T-helper 22 cell (primary cell): Measurements from ENCODE around the gene ASB6.
"Not testable (repeated sequence)": the region's sequence is repeated elsewhere in the genome, so short reads cannot be mapped to it uniquely, and the experiment has no call there.

ENCODE experiments used
- DNase-seq: peaks from one replicate; pipeline ENCODE4 v3.0.0-alpha.2; 2020; ENCODE audit warnings: low read depth

ASB6 gene

DNA sequence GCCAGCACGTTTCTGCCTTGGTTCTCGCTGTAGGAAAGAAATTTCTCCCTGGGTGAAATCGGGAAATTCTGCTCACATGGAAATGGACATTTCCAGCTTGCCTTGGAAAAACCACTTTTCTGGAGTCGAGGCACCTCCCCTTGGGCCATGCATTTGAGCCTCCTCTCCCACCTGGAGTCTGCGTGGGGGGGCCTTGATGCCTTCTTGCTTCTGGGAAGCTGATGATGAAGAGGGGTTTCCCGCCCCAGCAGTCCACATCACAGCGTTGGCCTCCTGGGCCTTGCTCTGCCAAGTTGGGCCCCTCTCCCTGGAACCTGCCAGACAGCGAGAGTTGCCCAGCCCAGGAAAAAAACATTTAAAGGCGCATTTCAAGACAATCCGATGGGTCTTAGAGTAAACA, 1.8 kb upstream of the ASB6 start:
- DNase-seq = no peak

DNA sequence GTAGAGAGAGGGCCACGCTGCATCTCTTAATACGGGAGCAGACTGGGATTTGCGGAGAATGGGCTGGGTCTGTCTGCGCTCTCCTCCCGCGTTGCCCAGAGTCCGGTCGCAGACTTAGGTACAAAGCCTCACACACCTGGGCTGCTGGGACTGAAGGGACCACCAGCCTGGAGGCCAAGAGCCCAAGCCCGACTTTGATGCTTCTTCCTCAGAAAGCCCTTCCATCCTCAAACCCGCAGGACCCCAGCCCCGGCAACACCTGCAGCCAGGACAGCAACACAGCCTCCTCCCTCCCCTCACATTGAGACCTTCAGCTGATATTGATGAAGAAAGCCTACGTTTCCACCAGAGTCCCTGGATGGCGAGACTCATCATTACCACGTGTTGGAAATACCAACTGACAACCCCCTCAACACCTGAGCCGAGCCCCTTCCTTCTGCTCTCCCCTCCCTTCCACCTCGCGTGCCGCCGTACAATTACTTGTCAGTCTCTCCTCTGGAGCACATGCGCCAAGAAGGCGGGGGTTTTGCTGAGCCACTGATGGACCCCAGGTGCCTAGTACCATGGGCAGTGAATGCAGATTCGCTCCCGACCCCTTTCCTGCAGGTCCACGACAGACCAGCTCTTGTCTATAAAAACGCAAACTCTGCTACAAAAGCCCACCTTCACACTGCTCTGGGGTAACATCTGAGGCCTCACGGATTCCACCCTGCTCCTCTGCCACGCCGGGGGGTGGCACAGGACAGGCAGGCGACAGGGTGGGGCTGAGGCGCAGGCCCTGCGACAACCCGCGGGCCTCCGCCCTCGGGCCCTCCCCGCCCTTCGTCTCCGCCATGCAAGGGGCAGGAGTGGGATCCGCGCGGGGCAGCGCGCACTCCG, 841 bp downstream of the ASB6 start:
- no peak for DNase-seq

DNA sequence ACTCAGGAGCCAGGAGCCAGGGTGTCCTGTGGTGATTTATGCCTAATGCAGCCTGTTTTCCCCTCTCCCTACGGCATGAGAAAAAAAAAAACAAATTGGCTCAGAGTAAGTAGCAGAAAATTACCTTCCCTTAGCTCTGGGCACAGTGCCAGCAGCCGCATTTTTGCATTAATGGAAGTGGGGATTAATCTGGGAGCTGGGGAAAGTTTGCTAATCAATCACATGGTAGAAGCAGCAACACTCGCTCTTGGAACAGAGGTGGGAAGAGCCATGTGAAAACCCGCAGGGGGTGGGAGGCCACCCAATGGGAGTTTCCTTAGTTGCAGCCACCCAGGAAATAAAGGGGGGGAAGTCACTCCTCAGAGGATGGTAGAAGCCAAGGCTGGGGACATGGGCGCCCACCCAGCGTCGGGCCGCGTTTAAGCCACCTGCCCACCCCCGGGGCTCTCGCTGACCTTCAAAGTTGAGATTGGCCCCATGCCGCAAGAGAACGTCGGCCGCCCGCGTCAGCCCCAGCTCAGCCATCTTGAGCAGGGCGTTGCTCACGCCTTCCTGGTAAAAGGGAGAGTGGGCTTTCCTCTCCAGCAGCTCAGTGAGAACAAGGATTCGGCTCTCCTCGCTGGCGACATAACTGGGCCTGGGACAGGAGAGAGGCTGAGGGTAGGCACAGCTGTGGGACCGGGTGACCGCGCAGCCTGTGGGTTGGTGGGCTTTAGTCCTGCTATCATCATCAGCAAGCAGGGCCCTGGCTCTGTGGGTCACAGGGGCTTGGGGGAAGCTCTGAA, 1.7 kb downstream of the ASB6 start:
- DNase-seq = no peak

DNA sequence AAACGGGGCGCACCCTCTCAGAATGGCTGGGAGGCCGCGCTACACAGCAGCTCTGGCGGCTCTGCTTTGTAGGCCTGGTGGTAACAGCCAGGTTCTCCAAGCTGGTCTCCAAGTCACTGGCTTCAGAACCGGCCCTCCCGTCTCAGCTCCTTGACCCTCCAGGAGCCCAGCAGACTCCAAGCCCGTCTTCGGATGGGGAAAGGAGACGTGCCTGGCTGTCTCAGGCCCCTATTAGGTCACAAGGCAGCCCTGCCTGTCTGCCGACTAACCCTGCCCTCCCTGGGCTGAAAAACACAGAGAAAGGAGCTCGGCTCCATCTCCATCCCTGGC, 2.2 kb downstream of the ASB6 start:
- DNase-seq = no peak

DNA sequence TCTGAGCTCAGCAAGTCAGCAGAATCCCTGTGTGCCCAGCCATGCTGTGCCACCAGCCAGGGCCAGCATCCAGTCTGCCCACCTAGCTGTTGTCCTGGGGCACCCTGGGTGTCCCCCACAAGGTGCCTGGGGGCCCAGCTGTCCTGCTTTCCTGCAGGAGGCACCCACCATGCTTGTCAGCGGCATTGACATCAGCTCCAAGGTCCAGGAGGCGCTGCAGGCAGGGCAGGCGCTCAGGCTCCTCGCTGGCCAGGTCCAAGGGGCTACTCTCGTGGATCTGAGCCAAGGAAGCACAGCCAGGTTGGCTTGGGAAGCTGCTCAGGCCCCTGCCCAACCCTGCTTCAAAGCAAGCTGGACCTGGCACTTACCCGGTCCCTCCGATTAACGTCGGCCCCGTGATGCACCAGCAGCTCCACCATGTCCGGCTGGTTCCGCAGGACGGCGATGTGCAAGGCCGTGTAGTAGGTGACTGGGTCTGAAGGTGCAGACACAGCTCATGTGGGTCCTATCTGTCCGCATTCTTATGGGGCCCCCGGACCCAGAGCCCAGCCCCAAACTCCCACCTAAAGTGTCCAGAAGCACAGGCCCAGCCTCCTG, 2.8 kb downstream of the ASB6 start:
- no peak for DNase-seq

DNA sequence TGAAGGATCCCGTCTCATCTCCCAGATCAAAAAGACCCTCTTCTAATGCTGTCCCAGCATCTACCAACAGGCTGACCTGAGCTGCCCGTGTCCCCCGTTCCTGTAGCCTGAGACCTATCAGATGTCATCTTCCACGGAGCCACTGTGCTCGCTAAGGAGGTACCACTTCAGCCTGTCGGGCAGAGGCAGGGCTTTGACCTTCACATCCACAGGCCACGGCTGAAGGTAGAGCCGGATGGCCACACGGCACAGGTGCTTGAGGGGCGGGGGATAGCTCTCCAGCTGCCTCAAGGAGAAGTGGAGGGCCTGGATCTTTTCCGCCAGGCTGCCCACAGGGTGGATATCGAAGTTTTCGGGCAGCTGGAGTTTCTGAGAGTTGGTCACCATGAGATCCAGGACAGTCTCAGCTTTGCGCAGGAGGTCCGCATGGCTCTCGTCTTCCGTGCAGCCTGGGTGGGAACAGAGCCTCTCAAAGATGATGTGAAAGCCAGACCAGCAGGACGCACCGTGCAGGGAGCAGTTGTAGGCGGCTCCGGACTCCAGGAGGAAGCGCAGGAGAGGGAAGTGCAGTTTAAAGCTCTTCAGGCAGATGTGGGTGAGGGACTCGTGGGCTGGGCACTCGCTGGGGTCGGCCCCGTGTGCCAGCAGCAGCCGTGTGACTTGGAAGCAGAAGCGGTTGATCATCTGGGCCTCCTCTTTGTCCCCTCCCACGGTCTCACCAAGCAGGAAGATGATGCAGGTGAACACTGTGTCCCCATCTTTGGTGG, 4.1 kb downstream of the ASB6 start:
- DNase-seq = no peak

DNA sequence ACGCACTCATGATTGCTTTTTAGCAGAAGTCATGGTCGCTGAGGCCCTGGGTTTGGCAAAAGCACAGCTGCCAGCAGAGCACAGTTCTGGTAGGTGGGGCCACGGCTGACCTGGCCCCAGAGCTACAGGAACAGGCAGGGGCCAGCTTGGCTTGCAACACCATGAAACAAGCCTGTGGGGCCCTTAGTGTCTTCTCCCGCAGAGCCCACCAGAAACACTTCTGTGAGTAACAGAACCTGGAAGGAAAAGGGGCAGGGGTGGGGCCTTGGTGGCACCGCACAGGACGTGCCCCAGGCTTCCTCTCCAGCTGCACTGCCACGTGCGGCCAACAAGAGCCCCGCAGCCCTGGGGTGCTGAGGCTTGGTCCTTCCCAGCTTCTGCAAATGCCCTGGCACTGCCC, 4.8 kb downstream of the ASB6 start:
- no peak for DNase-seq

DNA sequence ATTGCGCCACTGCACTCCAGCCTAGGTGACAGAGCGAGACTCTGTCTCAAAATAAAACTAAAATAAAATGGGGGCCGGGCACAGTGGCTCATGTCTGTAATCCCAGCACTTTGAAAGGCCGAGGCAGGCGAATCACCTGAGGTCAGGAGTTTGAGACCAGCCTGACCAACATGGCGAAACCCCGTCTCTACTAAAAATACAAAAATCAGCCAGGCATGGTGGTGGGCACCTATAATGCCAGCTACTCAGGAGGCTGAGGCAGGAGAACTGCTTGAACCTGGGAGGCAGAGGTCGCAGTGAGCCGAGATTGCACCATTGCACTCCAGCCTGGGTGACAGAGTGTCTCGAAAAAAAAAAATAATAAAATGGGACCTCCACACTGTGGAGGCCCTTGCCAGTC, 5.6 kb downstream of the ASB6 start:
- not testable (repeated sequence) for DNase-seq

DNA sequence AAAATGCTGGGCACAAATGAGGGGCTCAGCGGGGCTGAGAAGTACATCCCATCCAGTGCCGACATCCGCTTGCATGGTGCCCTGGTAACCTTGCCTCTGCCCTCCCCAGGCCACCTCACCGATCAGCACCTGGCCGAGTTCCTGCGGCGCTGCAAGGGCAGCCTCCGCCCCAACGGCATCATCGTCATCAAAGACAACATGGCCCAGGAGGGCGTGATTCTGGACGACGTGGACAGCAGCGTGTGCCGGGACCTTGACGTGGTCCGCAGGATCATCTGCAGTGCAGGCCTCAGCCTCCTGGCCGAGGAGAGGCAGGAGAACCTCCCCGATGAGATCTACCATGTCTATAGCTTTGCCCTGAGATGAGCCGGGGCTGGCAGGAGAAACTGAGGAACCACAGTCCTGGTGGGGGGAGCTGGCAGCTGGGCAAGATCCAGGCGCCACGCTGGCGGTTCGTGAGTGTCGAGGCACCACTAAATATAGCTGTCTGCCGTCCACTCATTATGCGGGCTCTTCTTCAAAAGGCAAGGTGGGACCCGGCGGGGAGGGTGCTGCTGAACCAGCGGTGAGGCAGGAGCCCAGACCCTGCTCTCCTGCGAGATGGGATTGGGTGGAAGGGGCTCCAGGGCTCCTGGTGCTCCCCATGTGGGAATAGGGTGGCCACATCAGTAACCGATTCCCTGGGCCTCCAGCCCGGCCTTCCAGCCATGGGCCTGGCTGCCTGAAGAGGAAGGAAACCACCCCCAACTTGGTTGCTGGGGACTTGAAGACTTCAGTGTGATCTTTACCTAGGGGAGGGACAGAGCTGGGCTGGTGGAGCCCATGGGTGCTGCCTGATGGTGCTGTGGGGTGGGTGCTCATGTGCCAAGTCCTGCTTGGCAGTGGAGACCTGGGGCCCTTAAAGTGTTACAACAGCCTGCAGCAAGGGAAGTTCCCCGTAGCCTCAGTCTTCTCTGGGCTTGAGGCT, 6.6 kb downstream of the ASB6 start:
- no peak for DNase-seq

DNA sequence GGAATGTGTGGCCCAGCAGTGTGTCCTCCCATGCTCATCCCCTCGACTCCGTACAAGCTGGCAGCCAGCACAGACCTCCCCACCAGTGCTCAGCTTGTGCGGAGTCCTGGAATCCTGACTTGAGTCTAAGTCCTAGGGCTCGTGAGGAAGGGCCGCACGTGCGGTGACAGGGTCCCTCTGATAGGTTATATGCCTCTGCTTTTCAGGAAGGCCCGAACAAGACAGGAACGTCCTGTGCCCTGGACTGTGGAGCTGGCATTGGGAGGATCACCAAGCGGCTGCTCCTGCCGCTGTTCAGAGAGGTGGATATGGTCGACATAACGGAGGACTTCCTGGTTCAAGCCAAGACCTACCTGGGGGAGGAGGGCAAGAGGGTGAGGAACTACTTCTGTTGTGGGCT, 8.1 kb downstream of the ASB6 start:
- DNase-seq = no peak

DNA sequence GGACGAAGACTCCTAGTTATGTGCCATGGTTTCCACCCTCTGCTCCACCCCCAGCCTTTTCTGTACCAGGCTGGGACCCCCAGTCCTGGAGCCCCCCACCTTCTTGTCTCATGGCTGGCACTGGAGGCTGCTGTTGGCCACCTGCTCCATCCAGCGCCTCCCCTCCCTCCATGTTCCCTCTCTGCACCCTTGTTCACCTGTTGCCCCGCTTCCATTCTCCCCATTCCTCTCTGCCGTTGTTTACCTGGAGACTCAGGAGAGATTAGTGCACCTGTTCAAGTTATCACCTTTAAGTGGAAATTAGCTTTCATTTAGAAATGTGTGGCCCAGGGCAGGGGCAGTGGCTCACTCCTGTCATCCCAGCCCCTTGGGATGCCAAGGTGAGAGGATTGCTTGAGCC, 8.7 kb downstream of the ASB6 start:
- DNase-seq = no peak

DNA sequence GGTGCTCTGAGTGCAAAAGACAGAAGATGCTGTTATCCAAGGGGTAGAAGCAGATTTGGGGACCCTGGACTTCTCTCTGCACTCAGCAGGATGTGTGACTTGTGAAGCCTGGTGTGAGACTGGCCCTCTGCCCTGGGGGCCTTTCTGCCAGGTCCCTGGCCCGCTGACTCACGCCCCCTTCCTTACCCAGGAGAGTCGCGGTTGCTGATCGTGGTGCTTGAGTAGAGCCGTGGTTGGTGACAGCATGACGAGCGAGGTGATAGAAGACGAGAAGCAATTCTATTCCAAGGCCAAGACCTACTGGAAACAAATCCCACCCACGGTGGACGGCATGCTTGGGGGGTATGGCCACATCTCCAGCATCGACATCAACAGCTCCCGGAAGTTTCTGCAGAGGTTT, 9.5 kb downstream of the ASB6 start:
- no peak for DNase-seq

DNA sequence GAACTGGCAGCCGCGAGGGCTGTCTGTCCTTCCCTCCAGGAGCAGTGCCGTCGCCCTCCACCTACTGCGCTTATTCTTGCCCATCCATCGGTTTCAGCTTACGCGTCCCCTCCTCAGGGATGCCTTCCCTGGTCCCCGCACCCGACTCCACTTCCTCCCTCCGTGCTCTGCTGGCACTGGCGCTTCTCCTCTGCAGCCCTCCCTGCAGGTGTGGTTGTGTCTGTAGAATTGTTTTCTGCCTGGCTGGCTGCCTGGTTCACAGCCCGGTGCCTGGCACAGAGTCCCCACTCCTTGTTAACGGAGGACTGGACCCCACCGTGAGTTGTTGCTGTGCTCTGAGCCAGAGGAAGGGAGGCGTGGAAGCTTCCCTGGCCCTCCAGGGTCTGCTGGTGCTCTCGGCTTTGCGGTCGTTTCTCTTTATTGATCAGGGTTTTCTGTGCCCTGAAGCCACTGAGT, 10.2 kb downstream of the ASB6 start:
- no peak for DNase-seq

DNA sequence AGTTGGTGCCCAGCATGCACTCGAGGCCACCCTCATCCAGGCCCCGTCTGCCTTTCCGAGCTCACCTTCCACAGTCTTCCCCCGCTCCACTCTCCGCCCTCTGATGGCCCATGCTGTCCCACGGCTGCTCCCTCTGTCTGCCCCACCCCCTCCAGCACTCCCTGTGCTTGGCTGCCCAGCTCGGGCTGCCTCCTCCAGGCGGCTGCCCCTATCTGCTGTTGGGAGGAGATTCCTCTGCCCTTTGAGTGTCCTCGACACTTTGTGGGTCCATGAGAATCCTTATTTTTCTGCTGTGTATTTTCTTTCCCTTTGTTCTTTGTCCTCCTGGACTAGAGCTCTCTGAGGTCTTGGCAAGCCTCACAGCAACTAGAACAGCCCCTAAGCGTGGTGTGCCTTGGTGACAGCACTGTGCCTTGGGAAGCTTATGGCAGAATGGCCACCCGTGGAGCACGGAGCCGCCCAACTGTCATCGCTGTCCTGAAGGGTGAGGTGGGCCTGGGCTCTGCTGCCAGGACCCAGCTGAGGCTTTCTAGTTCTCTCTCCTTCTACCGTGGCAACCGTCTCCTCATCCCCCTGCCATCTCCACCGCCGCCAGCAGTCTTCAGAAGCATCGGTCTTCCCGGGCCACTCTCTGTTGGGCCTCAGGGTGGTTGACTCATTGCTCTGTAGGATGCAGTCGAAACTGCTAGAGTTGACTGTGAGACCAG, 10.8 kb downstream of the ASB6 start:
- DNase-seq = no peak

DNA sequence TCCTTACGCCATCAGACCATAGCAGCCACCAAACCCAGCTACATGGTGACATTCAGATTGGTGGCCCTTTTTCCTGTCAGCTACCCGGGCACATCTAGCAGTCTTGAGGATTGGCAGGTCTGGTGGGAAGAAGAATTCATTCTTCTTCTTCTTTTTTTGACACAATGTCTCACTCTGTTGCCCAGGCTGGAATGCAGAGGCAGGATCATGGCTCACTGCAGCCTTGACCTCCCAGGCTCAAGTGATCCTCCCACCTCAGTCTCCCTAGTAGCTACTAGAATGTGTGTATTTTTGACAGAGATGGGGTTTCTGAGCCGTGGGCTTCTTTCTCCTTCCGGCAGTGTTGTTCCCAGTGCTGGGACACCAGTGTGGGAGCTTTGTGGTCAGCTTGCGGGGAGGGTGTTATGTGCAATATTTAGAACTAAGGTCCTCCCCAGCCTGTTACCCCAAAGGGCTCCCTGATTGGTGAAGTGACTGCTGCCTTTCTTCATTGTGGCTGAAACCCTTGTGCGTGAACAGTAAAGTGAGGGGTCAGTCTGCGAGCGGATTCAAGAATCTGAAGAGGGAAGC, 12.6 kb downstream of the ASB6 start:
- DNase-seq = no peak

DNA sequence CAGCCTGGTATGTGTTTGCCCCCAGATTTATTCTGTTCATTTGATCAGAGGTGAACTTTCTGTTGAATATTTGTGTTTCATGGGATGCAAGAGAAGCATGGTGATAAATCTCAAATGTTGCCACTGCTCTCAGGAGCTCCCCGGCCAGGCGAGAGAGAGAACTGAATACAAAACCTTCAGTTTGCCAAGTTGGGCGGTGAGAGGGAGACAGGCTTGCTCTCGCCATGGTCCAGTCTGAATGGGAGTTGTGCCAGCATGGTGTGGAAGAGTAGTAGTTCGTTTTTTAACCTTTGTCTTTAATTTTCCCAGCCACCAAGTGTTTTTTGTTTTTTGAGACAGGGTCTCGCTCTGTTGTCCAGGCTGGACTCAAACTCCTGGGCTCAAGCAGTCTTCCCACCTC, 13.2 kb downstream of the ASB6 start:
- DNase-seq = no peak

DNA sequence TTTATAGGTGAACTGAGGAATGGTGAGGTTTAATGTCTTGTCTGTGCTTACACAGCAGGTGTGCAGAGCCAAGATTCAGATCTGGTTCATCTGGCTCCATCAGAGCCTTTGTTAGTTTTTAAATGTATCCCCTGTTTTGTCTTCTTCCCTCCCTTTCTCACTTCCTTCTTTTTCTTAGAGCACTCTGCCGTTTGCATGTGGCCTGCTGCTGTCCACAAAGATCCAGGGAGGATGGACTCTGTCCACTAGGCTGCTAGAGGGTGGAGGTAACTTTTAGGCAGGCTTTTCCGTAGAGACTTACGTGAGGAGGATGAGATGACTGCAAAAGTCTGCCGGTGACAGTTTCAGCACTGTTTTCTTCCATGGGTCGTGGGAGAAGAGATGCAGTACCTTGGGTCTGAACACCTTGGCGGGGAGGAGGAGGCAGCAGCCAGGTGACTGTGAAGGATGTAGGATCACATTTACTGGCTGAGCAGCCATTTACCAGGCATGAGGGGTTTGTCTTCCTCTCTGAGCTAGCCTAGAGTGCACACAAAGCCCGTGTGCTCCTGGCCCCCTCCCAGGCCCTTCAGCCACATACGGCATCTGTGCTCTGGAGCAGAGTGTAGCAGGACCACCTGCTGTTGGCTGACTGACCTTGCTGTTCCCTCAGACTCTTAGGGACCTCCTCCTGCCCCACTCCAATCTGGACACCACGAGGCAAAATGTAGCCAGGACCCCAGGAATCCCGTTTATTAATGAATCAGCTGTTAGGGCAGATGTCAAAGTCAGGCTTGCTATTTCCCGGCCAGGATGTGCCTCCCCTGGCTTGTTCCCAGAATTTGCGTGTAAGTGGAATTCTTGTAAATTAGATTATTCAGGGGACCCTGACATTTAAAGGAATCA, 14.2 kb downstream of the ASB6 start:
- no peak for DNase-seq

DNA sequence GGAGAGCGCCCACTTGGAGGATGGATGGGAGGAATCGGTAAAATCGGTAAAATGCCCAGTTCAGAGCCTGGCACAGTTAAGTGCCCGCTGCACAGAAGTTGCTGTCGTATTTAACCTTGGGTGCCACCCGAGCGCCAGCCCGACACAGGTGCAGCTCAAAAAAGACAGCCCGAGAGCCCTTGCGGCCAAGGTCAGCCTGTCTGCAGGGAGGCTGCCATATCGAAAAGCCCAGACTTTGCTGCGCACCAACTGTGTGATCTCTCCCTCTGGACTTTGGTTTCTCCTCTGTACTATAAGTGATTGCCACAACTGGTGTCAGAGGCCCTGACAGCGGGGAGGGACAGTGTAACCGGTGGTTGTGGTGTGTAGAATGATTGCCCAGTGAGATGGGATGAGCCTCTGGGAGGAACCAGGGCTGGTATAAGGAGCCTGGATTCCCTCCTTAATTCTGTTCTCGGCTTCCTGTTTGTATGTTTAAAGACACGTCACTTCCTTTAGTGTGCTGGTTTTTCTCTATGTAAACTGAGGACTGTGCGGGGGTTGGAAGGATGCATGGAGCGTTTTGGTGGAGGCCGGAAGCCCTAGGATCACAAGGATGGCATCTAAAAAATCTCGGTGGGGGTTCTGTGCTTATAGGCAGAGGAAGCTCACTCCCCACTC, 15.2 kb downstream of the ASB6 start:
- peak; percentile 31 for DNase-seq
